Smooth muscle cell of the brain vasculature (primary cell): Measurements from ENCODE around the gene MAGI3.
"Not testable (repeated sequence)": the region's sequence is repeated elsewhere in the genome, so short reads cannot be mapped to it uniquely, and the experiment has no call there.

Experiments used
- DNase-seq: peaks from one replicate; pipeline ENCODE4 v3.0.0-alpha.2; 2012; ENCODE audit warnings: low read depth, low spot score

Gene MAGI3

GRCh38 chr1:113396585-113396984 is 6.3 kb downstream of the MAGI3 start:
- no peak for DNase-seq

- no peak for DNase-seq
These were observed 8.8 kb downstream of the MAGI3 start for GRCh38 chr1:113399062-113399583.

GRCh38 chr1:113401067-113401466 is 10.8 kb downstream of the MAGI3 start:
- DNase-seq, result no peak

- no peak for DNase-seq
These were observed 11.4 kb downstream of the MAGI3 start for GRCh38 chr1:113401728-113402127.

- DNase-seq, result no peak
These were observed 12.8 kb downstream of the MAGI3 start for GRCh38 chr1:113403065-113403464.

GRCh38 chr1:113405573-113405972 is 15.3 kb downstream of the MAGI3 start:
- no peak for DNase-seq

GRCh38 chr1:113406149-113406548 is 15.8 kb downstream of the MAGI3 start:
- not testable (repeated sequence) for DNase-seq

GRCh38 chr1:113409363-113409762 is 19.0 kb downstream of the MAGI3 start:
- DNase-seq, result no peak

GRCh38 chr1:113412020-113412419 is 21.7 kb downstream of the MAGI3 start:
- not testable (repeated sequence) for DNase-seq

- DNase-seq, result no peak
These were observed 25.2 kb downstream of the MAGI3 start for GRCh38 chr1:113415310-113416070.

GRCh38 chr1:113416071-113416470 is 25.8 kb downstream of the MAGI3 start:
- not testable (repeated sequence) for DNase-seq

- DNase-seq, result no peak
These were observed 26.2 kb downstream of the MAGI3 start for GRCh38 chr1:113416496-113416895.

- DNase-seq, result no peak
These were observed 32.2 kb downstream of the MAGI3 start for GRCh38 chr1:113422315-113423068.

- DNase-seq, result no peak
These were observed 33.5 kb downstream of the MAGI3 start for GRCh38 chr1:113423826-113424225.

- DNase-seq, result no peak
These were observed 39.3 kb downstream of the MAGI3 start for GRCh38 chr1:113429461-113430153.

GRCh38 chr1:113433184-113433583 is 42.9 kb downstream of the MAGI3 start:
- DNase-seq, result no peak

GRCh38 chr1:113434081-113434873 is 44.0 kb downstream of the MAGI3 start:
- no peak for DNase-seq

GRCh38 chr1:113434874-113435175 is 44.5 kb downstream of the MAGI3 start:
- DNase-seq, result no peak

GRCh38 chr1:113437554-113438341 is 47.4 kb downstream of the MAGI3 start:
- DNase-seq, result no peak

GRCh38 chr1:113438505-113439276 is 48.4 kb downstream of the MAGI3 start:
- DNase-seq, result no peak
